ENCODE data around the gene ZNF839.
A peak's percentile ranks its signal among the peaks of the same experiment; 100 is the strongest.
"Not testable (repeated sequence)": the region's sequence is repeated elsewhere in the genome, so short reads cannot be mapped to it uniquely, and the experiment has no call there.

ZNF839 gene

DNA sequence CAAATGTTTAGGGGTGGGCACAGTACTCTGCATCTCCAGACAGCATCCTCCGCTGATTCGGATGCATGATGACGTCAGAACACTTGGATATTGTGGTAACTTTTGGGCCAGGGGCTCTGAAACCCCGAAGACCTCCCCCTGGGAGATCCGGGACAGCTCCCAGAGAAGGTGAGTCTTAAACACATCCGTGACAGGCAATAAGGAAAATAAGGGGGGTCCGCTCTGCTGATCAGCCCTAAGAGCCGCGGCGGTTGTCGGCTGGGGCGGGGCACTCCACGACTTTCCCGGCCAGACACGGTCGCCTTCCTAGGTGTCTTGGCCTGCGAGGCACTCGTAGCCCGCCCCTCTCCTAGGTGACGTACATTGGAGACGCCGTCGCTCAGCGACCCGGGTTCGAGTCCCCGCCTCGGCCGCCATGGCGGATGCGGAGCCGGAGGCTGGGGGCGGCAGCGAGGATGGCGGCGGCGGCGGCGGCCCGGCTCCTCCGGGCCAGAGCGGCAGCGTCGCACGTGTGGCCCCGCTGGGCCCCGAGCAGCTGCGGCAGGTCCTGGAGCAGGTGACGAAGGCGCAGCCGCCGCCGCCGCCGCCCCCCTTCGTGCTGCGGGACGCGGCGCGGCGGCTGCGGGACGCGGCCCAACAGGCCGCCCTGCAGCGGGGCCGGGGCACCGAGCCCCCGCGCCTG is at the start of gene ZNF839:
ZNF839 (plus strand) TSS at position 396 of the 682 bp plus-strand sequence; CDS start at position 416, 20 bp downstream.
- DNase-seq = peak; percentile 84

DNA sequence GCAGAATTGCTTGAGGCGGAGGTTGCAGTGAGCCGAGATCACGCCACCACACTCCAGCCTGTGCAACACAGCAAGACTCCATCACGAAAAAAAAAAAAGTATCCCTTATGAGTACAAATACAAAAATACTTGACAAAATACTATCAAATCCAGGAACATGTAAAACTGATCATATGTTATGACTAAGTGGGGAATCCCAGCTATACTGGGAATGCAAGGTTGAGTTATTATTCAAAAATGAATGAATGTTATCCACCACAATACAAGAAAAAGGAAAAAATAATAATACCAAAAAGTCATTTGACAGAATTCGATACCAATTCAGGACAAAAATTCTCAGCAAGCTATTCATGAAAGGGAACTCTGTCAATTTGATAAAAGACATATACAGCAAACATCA is 47.2 kb upstream of the ZNF839 start:
- DNase-seq = no peak

DNA sequence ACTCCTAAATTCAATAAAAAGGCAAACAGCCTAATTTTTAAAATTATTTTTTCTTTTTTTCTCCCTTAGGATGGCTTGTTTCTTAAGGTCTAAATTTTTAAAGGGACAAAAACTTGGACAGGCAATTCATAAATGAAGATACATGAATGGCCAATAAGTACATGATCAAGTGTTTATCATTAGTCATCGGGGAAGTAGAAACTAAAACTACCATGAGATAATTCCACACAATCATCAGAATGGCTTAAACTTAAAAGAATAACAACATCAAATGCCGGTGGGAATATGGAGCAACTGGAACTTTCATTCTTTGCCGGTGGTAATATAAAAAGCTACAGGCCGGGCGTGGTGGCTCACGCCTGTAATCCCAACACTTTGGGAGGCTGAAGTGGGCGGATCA is 43.7 kb upstream of the ZNF839 start:
- no peak for DNase-seq

DNA sequence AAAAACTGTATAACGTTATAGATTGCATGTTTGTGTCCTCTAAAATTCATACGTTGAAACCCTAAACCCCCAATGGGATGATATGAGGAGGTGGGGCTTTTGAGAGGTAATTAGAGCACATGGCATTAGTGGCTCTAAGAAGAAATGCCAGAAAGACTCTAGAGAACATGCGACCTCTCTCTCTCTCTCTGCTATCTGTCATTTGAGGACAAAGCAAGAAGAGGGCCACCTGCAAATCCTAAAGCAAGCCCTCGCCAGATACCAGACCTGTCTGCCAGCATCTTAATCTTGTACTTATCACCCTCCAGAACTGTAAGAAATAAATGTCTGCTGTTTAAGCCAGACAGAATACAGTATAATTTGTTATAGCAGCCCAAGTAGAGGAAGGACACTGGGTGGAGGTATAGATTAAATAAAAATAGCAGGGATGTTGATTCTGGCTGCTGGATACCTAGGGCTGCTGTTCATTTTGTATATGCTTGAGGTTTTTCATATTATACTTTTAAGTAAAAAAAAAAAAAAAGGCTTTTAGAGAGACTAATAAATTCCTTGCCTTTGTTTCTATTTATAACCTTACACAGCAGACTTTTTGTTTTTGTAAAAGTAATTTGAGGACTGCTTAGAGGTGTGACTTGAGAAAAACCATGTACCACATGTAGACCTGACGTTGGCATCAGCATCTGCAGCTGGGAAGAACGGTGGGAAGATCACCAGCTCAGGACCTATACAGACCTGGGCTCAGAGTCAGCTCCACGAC is 41.5 kb upstream of the ZNF839 start:
- DNase-seq = no peak

DNA sequence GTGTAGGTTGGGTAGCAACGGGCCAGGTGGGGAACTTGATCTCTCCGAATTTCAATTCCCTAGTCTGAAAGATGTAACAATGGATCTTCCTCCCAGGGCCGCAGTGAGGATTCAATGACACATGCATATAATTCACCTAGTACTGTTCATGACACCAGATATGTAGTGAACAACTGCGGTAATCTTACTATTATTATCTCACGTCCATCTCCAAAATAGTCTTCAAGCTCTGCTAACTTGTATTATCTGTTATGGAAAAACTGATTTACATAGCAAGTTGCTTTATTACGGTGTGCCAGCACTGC is 41.0 kb upstream of the ZNF839 start:
- DNase-seq = no peak

DNA sequence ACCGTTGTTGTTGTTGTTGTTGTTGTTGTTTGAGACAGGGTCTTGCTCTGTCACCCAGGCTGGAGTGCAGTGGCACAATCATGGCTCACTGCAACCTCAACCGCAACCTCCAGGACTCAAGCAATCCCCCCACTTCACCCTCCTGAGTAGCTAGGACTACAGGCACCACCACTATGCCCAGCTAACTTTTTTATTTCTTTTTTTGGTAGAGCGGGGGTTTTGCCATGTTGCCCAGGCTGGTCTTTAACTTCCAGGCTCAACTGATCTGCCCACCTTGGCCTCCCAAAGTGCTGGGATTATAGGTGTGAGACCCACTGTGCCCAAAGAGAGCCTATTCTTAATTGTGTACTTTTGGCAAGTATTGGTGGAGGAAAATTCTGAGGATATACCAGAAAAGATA is 40.3 kb upstream of the ZNF839 start:
- no peak for DNase-seq

DNA sequence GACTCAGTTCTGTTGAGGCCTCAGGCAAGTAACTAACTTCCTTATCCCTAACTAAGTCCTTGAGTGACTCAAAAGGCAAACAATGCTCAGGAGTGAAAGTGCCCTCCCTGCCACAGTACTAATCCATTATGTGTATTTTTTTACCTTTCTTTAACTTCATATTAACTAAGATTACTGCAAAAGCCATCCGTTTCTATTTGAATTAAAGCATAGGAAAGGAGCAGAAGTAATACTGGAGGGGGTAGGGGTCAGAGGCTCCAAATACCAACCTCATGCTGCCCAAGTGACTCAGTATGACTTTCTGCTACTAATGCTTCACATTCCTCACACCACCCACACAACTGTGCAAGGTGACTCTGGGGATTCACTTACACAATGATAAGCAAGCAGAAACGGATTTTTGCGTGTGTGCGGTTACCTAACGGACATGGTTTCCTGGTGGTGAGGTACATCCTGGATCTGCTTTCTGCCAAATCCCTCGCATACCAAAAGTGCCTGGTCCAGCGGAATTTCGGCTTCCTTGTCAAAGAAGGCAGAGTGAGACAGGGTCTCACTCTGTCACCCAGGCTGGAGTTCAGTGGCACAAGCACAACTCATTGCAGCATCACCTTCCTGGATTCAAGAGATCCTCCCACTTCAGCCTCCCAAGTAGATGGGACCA is 39.7 kb upstream of the ZNF839 start:
- DNase-seq = no peak

DNA sequence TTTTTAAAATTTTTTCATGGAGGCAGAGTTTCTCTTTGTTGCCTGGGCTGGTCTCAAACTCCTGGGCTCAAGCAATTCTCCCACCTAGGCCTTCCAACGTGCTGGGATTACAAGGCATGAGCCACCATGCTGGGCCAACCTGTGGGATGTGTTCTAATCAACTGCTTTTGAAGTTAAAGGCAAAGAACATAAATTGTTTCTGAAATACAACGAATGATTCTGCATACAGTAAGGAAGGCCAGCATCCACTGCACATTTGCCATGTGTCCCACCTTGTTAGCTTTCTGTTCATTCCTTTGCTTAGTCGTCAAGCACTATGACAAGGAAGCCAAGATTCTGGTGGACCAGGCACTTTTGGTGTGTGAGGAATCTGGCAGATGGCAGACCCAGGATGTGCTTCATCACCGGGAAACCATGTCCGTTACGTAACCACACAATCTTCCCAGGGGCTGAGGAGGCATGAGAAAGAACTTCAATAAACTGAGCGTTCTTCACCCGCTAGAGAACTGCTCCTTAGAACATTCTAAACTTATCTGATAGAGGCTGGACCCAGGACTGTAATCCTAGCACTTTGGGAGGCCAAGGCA is 39.1 kb upstream of the ZNF839 start:
- DNase-seq = no peak

DNA sequence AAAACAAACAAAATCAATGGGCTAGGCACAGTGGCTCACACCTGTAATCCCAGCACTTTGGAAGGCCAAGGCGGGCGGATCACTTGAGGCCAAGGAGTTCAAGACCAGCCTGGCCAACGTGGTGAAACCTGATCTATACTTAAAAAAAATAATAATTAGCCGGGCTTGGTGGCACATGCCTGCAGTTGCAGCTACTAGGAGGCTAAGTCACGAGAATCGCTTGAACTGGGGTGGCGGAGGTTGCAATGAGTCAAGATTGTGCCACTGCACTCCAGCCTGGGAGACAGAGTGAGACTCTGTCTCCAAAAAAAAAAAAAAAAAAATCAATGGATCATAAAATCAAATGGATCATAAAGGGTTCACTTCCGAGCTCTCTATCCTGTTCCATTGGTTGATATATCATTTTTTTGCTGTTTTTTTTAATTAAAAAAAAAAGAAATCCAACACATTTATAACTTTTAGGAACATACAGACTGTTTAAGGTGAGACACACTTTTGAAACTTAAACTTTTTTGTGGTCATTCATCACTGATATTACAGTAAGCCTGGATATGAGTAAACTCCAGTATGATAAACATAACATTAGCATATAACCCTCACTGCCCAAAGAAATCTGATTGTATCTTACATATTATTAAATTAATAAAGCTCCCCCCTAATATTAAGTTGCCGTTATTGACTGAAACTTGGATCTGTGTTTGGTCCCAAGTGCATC is 36.6 kb upstream of the ZNF839 start:
- DNase-seq = no peak

DNA sequence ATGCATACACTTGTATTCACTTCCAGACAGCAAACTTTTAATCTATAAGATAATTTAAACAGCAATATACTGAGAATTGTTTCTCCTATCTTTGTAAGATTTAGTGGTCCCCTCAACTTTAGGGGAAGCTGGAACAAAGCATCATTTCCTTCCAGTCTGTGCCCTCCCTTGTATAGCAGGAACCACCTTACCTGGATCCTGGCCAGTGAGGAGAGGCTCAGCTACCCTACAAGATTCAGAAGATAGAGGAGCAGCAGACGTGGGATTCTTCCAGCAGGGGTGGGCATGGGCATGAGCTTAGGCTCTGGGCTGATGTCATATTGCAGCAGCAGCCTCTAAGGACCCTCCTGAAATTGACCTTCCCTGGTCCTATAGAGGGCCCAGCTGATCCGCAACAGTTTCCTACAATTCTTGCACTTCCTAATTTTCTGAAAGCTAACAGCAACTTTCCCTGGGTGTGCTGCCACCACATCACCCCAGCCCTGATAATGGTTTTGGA is 35.9 kb upstream of the ZNF839 start:
- no peak for DNase-seq

DNA sequence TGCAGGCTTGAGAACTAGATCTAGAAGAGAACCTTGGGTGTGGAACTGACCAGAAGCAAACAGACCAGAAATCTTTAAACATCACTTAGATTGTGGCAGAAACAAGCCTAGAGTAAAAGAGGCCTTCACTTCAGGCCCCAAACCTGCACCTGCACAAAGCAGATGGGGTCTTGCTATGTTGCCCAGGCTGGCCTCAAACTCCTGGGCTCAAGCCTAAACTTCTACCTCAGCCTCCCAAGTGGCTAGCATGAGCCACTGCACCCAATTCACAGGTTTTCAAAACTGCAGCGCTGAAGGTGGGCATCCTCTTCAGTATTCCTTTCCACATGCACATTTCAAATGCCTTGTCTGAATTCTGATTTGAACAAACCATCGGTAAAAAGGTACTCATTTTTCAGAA is 34.4 kb upstream of the ZNF839 start:
- DNase-seq = no peak

DNA sequence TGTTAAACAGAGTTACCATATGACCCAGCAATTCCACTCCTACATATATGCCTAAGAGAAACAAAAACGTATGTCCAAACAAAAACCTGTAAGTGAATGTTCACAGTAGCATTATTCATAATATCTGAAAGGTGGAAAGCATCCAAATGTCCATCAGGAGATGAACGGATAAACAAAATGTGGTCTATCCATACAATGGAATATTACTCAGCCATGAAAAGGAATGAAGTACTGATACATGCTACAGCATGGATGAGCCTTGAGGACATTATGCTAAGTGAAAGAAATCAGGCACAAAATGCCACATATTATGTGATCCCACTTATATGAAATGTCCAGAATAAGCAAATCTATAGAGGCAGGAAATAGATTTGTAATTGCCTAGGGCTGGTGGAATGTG is 31.4 kb upstream of the ZNF839 start:
- no peak for DNase-seq

DNA sequence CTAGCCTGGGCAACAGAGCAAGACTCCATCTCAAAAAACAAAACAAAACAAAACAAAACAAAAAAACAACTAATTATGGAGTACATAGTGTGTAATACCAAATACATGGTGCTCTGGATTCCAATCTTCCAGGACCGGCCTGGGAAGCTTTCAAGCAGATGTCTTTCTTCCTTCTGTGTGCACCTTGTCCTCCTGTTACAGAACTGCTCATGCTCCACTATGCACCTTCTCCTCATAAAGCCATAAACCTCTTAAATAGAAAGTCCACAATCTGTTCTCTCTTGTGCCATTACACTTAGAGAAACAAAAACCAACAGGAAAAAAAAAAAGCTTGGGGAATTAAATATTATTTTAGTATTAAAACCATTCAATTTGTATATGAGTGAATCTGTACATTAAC is 27.1 kb upstream of the ZNF839 start:
- DNase-seq = no peak

DNA sequence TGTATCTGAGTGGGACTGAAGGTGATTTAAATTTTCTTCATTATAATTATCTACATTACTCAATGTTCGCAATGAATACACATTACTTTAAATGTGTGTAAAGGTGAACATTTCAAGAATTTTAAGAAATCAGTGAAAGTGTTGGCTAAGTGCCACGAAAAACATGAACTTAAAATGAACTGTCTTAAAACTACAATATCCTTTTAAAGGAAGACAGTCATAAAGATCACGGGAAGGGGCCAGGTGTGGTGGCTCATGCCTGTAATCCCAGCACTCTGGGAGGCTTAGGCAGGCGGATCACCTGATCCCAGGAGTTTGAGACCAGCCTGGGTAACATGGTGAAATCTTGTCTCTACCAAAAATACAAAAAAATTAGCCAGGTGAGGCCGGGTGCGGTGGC is 25.8 kb upstream of the ZNF839 start:
- DNase-seq = no peak

DNA sequence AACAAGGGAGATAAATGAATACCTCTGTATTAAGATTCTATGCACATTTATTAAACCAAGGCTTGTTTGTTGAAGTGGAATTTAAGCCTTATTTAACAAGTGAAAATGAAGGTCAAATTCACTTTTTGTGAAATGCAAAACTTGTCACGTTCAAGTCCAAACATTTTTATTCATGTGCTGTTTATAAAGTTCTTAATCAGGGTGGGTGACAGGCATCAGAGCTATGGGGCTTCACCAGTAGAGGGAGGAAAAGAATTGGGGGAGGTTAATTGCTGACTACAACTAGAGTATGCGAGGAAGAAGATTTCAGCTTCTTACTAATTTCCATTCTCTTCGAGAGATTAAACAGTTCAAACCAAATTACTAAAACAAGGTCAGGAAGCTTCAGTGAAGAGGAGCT is 24.3 kb upstream of the ZNF839 start:
- no peak for DNase-seq

DNA sequence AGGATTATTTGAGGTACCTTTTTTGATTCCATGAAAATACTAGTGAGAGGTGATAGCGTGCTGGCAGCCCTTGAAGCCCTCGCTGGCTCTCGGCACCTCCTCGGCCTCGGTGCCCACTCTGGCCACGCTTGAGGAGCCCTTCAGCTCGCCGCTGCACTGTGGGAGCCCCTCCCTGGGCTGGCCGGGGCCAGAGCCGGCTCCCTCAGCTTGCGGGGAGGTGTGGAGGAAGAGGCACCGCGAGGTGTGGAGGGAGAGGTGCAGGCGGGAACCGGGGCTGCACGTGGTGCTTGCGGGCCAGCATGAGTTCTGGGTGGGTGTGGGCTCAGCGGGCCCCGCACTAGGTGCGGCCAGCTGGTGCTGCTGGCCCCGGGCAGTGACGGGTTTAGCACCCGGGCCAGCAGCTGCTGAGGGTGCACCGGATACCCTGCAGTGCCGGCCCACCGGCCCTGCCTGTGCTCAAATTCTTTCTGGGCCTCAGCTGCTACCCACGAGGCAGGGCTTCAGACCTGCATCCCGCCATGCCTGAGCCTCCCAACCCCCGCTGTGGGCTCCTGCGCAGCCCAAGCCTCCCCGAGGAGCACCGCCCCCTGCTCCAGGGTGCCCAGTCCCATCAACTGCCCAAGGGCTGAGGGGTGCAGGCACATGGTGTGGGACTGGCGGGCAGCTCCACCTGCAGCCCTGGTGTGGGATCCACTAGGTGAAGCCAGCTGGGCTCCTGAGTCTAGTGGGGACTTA is 21.9 kb upstream of the ZNF839 start:
- no peak for DNase-seq

DNA sequence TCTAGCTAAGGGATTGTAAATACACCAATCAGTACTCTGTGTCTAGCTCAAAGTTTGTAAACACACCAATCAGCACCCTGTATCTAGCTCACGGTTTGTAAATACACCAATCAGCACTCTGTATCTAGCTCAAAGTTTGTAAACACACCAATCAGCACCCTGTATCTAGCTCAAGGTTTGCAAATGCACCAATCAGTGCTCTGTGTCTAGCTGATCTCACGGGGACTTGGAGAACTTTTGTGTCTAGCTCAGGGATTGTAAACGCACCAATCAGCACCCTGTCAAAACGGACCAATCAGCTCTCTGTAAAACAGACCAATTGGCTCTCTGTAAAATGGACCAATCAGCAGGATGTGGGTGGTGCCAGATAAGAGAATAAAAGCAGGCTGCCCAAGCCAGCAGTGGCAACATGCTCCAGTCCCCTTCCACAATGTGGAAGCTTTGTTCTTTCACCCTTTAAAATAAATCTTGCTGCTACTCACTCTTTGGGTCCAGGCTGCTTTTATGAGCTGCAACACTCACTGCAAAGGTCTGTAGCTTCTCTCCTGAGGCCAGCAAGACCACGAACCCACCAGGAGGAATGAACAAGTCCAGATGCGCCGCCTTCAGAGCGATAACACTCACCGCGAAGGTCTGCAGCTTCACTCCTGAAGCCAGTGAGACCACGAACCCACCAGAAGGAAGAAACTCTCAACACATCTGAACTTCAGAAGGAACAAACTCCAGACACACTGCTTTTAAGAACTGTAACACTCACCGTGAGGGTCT is 21.1 kb upstream of the ZNF839 start:
- not testable (repeated sequence) for DNase-seq

DNA sequence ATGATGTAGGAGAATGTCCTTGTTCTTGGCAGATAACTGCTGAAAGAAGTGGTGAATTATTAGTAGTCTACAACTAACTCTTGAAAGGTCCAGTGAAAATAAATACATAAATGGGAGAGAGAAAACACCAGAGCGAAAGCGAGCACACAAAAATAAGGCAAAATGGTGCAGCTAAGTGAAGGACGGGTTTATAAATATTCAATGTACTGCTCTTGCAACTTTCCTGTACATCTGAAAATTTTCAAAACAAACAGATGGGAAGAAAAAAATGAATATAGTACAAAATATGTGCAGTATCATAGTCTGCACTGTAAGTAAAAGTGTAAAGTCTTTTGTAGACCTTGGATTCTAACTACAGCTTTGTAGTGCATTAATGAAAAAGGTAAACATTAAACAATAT is 15.9 kb upstream of the ZNF839 start:
- no peak for DNase-seq

DNA sequence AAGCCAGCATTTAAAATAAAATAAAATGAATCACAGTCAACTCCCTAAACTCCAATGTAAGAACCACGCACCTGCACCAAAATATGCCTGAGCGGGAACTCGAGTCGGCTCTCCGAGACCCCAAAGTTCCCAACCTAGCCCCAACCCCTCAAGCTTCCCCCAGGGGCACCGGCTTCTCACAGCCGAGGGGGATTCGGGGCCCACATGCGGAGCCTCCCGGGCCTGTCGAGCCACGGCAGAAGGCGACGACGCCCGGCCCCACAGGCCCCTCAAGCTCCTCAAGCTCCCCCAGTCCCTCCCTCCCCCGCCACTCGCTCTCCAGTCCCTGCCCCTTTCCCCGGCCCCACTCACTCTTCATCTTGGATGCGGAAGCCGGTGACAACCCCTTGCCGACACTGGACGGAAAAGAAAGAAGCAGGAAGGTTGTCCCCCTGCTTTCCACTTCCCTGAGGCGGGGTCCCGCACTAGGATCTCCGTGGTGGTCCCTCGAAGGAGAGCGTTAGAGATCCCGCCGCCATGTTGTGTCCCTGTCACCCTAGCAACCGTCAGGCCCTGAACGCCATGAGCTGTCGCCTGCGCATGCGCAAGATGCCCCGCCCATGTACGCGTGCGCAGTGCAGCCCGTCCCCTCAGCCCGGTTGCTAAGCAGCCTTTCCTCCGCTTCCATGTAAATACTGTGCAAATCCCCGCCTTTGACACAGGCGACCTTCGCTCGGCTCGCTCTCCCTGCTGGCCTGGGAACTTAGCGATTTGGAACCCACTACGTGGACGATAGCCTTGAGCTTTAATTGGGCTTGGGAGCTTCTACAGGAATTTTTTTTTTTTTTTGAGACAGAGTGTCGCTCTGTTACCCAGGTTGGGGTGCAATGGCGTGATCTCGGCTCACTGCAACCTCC is 14.7 kb upstream of the ZNF839 start, which contains the start of gene MOK:
MOK (minus strand) TSS at position 554 of the 896 bp plus-strand sequence; CDS start at position 358, 196 bp downstream.
- DNase-seq = peak; percentile 96

Data from NCI-H1092 (cell line).